Right lobe of liver (tissue), 4 donors: ENCODE measurements around the gene KBTBD7.

Experiments
- CTCF ChIP-seq, 4 donors: fragments of 200-600 bp in 3 of 4; fragments of 450-650 bp in 1 of 4; IDR thresholded peaks; one replicate each; pipeline versions ENCODE4 v1.5.1 to v1.8.0; 2016 to 2022; ENCODE audit warnings: antibody characterized with exemption in 4 of 4, mild to moderate bottlenecking in 2 of 4
- POLR2A ChIP-seq: fragments of 450-650 bp; IDR thresholded peaks from one replicate; pipeline ENCODE4 v1.6.1; 2017; ENCODE audit warnings: antibody characterized with exemption, mild to moderate bottlenecking
- donor health status: DM: no; HTN: no; CAD: no.
- donor health status: DM: no; HTN: no; CAD: no.
- donor health status: DM: no; HTN: yes; CAD: no.

DNA sequence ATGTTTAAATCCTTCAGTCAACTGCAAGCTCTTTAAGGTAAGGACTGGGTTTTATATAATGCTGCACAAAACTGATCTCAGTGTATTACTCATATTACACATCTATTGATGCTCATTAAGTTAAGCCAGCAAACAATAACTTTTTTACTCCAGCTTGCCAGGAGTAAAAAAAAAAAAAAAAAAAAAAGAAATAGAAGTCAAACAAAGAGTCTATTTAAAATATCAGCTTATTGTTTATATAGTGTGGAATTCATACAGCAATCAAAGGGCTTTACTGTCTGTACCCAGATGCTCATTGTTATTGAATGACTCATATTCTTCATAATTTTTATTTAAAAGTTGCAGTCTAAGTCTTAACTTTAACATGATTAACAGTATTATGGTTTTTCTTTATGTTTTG, 21.8 kb upstream of the KBTBD7 start:
- no peak for TF ChIP-seq CTCF (IDR thresholded peaks at IDR 0.05)
- TF ChIP-seq POLR2A, result no peak
